ENCODE results near the gene FAF2. TPM values are rescaled to one million over a fixed set of nuclear protein-coding genes. Genes with fewer than 3 reads are reported as not detected.
"Not testable (repeated sequence)": the region's sequence is repeated elsewhere in the genome, so short reads cannot be mapped to it uniquely, and the experiment has no call there.

FAF2 gene
- total RNA-seq, 1 donor from 2014 or later, result 32.3 TPM

DNA sequence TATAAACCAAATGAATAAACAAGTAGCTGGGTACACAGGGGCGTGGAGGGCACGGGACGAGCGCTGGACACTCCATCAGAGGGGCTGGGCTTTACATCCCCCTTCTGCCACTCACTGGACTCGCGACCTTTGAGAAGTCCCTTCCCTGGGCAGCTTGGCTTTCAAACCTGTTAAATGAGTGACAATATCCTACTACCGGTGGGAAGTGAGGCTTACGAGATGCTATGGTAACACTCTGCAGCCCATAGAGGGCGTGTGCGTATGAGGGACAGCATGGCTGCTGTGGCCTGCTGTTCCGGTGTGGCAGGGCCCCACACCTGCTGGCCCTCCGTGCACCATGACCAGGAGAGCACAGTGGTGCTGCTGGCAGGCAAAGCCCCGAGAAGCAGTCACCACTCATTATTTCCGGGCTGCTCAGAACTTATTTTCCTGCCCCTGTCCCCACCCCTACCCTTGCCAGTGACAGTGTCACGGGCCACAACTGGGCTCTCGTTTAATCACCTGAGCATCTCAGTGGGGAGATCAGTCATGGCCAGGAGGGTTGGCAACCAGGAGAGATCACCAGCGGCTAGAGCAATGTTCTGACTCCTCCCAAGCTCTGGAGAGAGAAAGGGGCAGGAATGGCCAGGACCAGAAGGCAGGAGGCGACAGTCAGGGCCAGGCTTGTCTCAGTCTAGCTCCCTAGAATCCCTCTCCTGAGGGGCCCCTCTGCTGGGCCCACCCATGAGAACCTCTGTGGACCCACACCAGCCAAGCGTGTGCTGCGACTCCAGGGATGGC is 42.3 kb upstream of the FAF2 start:
- no peaks in the 10 kb centered on the region for H3K9me3 ChIP-seq (ENCODE audit: low read depth)
- H3K9ac ChIP-seq, result no peak overlapping the region
- Mint-ChIP-seq H3K36me3 (no peaks in the 10 kb centered on the region), H3K4me3 (no peak overlapping the region), H3K27me3 (ENCODE audit: insufficient read depth, low read depth) (peaks cover 2% of the 10 kb centered on the region), H3K27ac (peak overlapping the region; percentile 74), H3K9me3 (no peaks in the 10 kb centered on the region), H3K4me1 (peaks cover 2% of the 10 kb centered on the region)
- H4K20me1 ChIP-seq (ENCODE audit: low read depth), result no peaks in the 10 kb centered on the region
- no peaks in the 10 kb centered on the region for H3K27me3 ChIP-seq
- H3K4me3 ChIP-seq, result no peak overlapping the region
- peaks cover 5% of the 10 kb centered on the region for H3K4me1 ChIP-seq
- peak; percentile 61 for DNase-seq (ENCODE audit: low spot score)
- H3K36me3 ChIP-seq, result no peaks in the 10 kb centered on the region
- H2AFZ ChIP-seq (replicated peaks), result no peak overlapping the region
- peaks cover 7% of the 10 kb centered on the region for H3F3A ChIP-seq (ENCODE audit: low read depth)
- H3K27ac ChIP-seq, result no peak overlapping the region
- TF ChIP-seq, protein P1, sequence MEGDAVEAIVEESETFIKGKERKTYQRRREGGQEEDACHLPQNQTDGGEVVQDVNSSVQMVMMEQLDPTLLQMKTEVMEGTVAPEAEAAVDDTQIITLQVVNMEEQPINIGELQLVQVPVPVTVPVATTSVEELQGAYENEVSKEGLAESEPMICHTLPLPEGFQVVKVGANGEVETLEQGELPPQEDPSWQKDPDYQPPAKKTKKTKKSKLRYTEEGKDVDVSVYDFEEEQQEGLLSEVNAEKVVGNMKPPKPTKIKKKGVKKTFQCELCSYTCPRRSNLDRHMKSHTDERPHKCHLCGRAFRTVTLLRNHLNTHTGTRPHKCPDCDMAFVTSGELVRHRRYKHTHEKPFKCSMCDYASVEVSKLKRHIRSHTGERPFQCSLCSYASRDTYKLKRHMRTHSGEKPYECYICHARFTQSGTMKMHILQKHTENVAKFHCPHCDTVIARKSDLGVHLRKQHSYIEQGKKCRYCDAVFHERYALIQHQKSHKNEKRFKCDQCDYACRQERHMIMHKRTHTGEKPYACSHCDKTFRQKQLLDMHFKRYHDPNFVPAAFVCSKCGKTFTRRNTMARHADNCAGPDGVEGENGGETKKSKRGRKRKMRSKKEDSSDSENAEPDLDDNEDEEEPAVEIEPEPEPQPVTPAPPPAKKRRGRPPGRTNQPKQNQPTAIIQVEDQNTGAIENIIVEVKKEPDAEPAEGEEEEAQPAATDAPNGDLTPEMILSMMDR (IDR thresholded peaks at IDR 0.05), result peak; percentile 41
- TF ChIP-seq EZH2 (IDR thresholded peaks at IDR 0.05), result no peak
- no peak for TF ChIP-seq EZH2phosphoT487 (IDR thresholded peaks at IDR 0.05)
- H3K4me2 ChIP-seq, result no peak overlapping the region
- no peaks in the 10 kb centered on the region for H3K79me2 ChIP-seq (ENCODE audit: low read depth)

DNA sequence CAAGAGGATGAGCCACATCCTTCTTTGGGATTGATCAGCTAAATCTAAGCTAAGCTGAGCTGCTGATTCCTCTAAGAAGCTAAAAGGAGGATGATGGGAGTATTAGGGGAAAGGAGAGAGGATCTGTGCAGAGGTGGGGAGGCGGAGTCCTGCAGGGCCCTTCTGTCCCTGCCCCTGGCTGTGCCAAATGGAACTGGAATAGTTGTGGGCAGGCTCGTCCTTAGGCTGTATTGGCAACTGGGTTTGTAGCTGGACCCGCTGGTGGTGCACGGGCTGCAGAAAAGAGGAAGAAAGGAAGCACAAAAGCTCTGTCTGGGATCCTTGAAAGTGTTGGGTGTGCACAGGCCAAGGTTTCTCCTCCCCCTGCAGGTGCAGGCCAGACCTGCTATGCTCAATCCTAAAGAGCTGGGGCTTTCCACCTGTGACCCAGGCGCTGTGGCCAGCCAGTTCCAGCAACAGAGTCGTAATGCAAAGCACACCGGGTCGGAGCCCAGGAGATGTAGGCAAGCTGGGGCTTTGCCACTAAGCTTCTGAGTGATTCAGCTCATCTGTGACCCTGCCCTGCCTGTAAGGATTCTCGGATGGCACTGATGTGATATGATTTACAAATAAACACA is 41.6 kb upstream of the FAF2 start:
- no peak overlapping the region for H3K9ac ChIP-seq
- DNase-seq (ENCODE audit: low spot score), result no peak

DNA sequence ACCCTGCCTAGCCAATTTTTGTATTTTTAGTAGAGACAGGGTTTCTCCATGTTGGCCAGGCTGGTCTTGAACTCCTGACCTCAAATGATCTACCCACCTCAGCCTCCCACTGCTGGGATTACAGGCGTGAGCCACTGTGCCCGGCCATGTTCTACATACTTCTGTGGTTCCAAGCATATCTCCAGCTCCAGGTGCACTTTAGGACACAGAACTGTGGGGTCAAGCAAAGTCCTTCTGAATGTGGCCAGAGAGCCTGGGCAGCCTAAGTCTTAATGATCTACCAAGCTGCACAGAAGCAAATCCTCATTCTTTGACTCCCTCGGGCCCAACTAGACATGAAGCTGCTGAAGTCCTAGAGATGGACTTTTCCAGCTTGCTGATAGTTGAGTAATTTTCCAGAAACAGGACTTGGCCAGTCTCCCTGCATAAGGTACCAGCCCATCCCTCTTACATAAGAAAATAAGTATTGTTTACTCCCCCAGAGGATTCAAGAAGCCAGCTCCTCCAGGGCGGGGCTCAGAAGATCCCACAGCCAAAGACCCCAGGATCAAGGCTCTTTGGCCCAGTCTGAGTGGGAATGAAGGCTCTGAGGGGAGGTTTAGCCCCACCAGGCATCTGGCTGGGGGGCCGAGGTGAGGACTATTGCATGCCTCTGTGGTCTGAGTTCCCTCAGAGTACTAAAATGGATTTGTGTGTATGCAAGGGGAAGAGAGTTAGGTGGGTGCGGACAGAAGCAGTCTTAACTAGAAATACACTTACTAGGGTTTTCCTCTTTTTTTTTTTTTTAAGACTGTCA is 40.5 kb upstream of the FAF2 start:
- no peaks in the 10 kb centered on the region for H4K20me1 ChIP-seq (ENCODE audit: low read depth)
- H3K4me3 ChIP-seq, result no peak overlapping the region
- no peak for TF ChIP-seq EZH2phosphoT487 (IDR thresholded peaks at IDR 0.05)
- TF ChIP-seq EZH2 (IDR thresholded peaks at IDR 0.05), result no peak
- TF ChIP-seq, protein P1 (IDR thresholded peaks at IDR 0.05), result no peak
- no peaks in the 10 kb centered on the region for H3K79me2 ChIP-seq (ENCODE audit: low read depth)
- H3K27ac ChIP-seq, result no peak overlapping the region
- peaks cover 7% of the 10 kb centered on the region for H3F3A ChIP-seq (ENCODE audit: low read depth)
- Mint-ChIP-seq H3K36me3 (no peaks in the 10 kb centered on the region), H3K27me3 (ENCODE audit: insufficient read depth, low read depth) (peaks cover 5% of the 10 kb centered on the region), H3K27ac (no peak overlapping the region), H3K9me3 (no peaks in the 10 kb centered on the region), H3K4me3 (no peak overlapping the region), H3K4me1 (peaks cover under 1% of the 10 kb centered on the region)
- no peak overlapping the region for H3K4me2 ChIP-seq
- no peak for DNase-seq (ENCODE audit: low spot score)
- no peaks in the 10 kb centered on the region for H3K9me3 ChIP-seq (ENCODE audit: low read depth)
- peaks cover 5% of the 10 kb centered on the region for H3K4me1 ChIP-seq
- no peaks in the 10 kb centered on the region for H3K27me3 ChIP-seq
- H3K9ac ChIP-seq, result no peak overlapping the region
- H3K36me3 ChIP-seq, result no peaks in the 10 kb centered on the region
- H2AFZ ChIP-seq (replicated peaks), result no peak overlapping the region

More for the DNA sequence above, 41.6 kb upstream of the FAF2 start:
- TF ChIP-seq, protein P1 (IDR thresholded peaks at IDR 0.05), result no peak
- TF ChIP-seq EZH2phosphoT487 (IDR thresholded peaks at IDR 0.05) (no peak), EZH2 (IDR thresholded peaks at IDR 0.05) (no peak)
- no peaks in the 10 kb centered on the region for H3K27me3 ChIP-seq
- H3K4me3 Mint-ChIP-seq, result no peak overlapping the region
- H4K20me1 ChIP-seq (ENCODE audit: low read depth), result no peaks in the 10 kb centered on the region
- peaks cover 2% of the 10 kb centered on the region for H3K4me1 Mint-ChIP-seq
- no peak overlapping the region for H3K4me3 ChIP-seq
- no peak overlapping the region for H3K27ac ChIP-seq
- H3K9me3 ChIP-seq (ENCODE audit: low read depth), result no peaks in the 10 kb centered on the region
- no peak overlapping the region for H2AFZ ChIP-seq (replicated peaks)
- no peaks in the 10 kb centered on the region for H3K9me3 Mint-ChIP-seq
- H3K4me2 ChIP-seq, result no peak overlapping the region
- H3K36me3 ChIP-seq, result no peaks in the 10 kb centered on the region
- H3K27ac Mint-ChIP-seq, result peak overlapping the region; percentile 74
- H3F3A ChIP-seq (ENCODE audit: low read depth), result peaks cover 7% of the 10 kb centered on the region
- H3K36me3 Mint-ChIP-seq, result no peaks in the 10 kb centered on the region
- peaks cover 5% of the 10 kb centered on the region for H3K4me1 ChIP-seq
- no peaks in the 10 kb centered on the region for H3K79me2 ChIP-seq (ENCODE audit: low read depth)
- peaks cover 4% of the 10 kb centered on the region for H3K27me3 Mint-ChIP-seq (ENCODE audit: insufficient read depth, low read depth)

DNA sequence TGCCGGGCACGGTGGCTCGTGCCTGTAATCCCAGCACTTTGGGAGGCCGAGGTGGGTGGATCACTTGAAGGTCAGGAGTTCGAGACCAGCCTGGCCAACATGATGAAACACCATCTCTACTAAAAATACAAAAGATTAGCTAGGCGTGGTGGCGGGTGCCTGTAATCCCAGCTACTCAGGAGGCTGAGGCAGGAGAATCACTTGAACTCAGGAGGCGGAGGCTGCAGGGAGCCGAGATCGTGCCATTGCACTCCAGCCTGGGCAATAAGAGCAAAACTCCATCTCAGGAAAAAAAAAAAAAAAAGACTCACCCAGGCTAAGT is 40.0 kb upstream of the FAF2 start:
- not testable (repeated sequence) for H3K4me2 ChIP-seq; H3K9me3 ChIP-seq (ENCODE audit: low read depth); H3K79me2 ChIP-seq (ENCODE audit: low read depth); H3K27me3 Mint-ChIP-seq (ENCODE audit: insufficient read depth, low read depth); H3K4me3 Mint-ChIP-seq; H3K27ac Mint-ChIP-seq; H3F3A ChIP-seq (ENCODE audit: low read depth); H3K4me1 Mint-ChIP-seq; H2AFZ ChIP-seq (replicated peaks); H3K4me1 ChIP-seq; H3K9ac ChIP-seq; H3K36me3 Mint-ChIP-seq; H3K36me3 ChIP-seq; H3K27me3 ChIP-seq; H3K4me3 ChIP-seq; DNase-seq (ENCODE audit: low spot score); H4K20me1 ChIP-seq (ENCODE audit: low read depth); H3K9me3 Mint-ChIP-seq; H3K27ac ChIP-seq

Data from neural progenitor cell (in vitro differentiated cells).